NCI-H748 treated with DMSO at 0.1 percent for 48 hours (cell line): Measurements from ENCODE around the gene SELP.
"Not testable (repeated sequence)": the region's sequence is repeated elsewhere in the genome, so short reads cannot be mapped to it uniquely, and the experiment has no call there.

Experiments
- DNase-seq: peaks from one replicate; lab custom pipeline; 2025; lab: John Stamatoyannopoulos, UW

The SELP gene

GRCh38 chr1:169630006-169630405 lies at the start of gene SELP:
Gene SELP (minus strand): TSS chr1:169630124. CDS start chr1:169630074, 50 bp downstream.
- no peak for DNase-seq

GRCh38 chr1:169679692-169680091 lies 49.8 kb upstream of the SELP start:
- no peak for DNase-seq

GRCh38 chr1:169676001-169676400 lies 46.1 kb upstream of the SELP start:
- DNase-seq = no peak

- DNase-seq = no peak
Observed at GRCh38 chr1:169670836-169671235, 40.9 kb upstream of the SELP start.

- DNase-seq = not testable (repeated sequence)
Observed at GRCh38 chr1:169670244-169670643, 40.3 kb upstream of the SELP start.

- DNase-seq = not testable (repeated sequence)
Observed at GRCh38 chr1:169667699-169668596, 38.0 kb upstream of the SELP start.

GRCh38 chr1:169667227-169667639 lies 37.3 kb upstream of the SELP start:
- not testable (repeated sequence) for DNase-seq

GRCh38 chr1:169662680-169663079 lies 32.8 kb upstream of the SELP start:
- DNase-seq = not testable (repeated sequence)

- DNase-seq = not testable (repeated sequence)
Observed at GRCh38 chr1:169661066-169661465, 31.1 kb upstream of the SELP start.

GRCh38 chr1:169658777-169659176 lies 28.9 kb upstream of the SELP start:
- not testable (repeated sequence) for DNase-seq

- DNase-seq = no peak
Observed at GRCh38 chr1:169653873-169654272, 23.9 kb upstream of the SELP start.

GRCh38 chr1:169651035-169651434 lies 21.1 kb upstream of the SELP start:
- no peak for DNase-seq

- no peak for DNase-seq
Observed at GRCh38 chr1:169650551-169650950, 20.6 kb upstream of the SELP start.

- DNase-seq = no peak
Observed at GRCh38 chr1:169648709-169649108, 18.8 kb upstream of the SELP start.

GRCh38 chr1:169648187-169648586 lies 18.3 kb upstream of the SELP start:
- no peak for DNase-seq

- no peak for DNase-seq
Observed at GRCh38 chr1:169647512-169647911, 17.6 kb upstream of the SELP start.

- no peak for DNase-seq
Observed at GRCh38 chr1:169644297-169644696, 14.4 kb upstream of the SELP start.

GRCh38 chr1:169634877-169635276 lies 5.0 kb upstream of the SELP start:
- DNase-seq = no peak

- no peak for DNase-seq
Observed at GRCh38 chr1:169634145-169634544, 4.2 kb upstream of the SELP start.

- DNase-seq = no peak
Observed at GRCh38 chr1:169631249-169631648, 1.3 kb upstream of the SELP start.

- no peak for DNase-seq
Observed at GRCh38 chr1:169624912-169625311, 5.0 kb downstream of the SELP start.

- no peak for DNase-seq
Observed at GRCh38 chr1:169624122-169624521, 5.8 kb downstream of the SELP start.

- DNase-seq = no peak
Observed at GRCh38 chr1:169623132-169623926, 6.6 kb downstream of the SELP start.
